ENCODE measurements around the gene ARRDC3.
"Not testable (repeated sequence)": the region's sequence is repeated elsewhere in the genome, so short reads cannot be mapped to it uniquely, and the experiment has no call there.

ARRDC3 gene

DNA sequence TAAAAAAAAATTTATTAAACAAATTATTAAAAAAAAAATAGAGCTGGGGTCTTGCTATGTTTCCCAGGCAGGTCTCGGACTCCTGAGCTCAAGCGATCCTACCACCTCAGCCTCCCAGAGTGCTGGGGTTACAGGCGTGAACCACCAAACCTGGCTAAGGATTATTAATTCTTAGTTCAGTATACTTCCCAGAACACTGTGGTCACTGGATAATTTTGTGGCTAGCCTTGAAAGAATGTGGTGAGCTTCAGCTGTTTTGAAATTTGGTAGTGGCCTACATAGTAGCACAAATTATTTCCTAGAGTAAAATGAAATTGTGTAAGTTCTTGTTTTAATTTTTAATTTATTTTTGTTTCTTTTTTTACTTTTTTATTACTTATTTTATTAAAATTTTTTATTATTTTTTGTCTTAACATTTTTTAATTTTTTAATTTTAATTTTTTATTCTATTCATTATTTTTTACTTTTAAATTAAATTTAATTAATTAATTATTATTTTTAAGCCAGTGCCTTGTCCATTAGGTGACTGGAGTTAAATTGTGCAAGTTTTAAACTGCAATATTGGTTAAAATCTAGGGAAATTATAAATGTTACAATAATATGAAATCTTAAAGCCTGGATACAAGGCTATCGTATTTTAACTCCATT, 23.0 kb downstream of the ARRDC3 start:
- DNase-seq (ENCODE audit: low spot score) = no peak

- DNase-seq (ENCODE audit: low spot score) = no peak
Measured at GRCh38 chr5:91357806-91358205, 25.3 kb downstream of the ARRDC3 start.

- DNase-seq (ENCODE audit: low spot score) = no peak
Measured at GRCh38 chr5:91357012-91357634, 26.0 kb downstream of the ARRDC3 start.

GRCh38 chr5:91354867-91355266, 28.2 kb downstream of the ARRDC3 start:
- peak; percentile 49 for DNase-seq (ENCODE audit: low spot score)

DNA sequence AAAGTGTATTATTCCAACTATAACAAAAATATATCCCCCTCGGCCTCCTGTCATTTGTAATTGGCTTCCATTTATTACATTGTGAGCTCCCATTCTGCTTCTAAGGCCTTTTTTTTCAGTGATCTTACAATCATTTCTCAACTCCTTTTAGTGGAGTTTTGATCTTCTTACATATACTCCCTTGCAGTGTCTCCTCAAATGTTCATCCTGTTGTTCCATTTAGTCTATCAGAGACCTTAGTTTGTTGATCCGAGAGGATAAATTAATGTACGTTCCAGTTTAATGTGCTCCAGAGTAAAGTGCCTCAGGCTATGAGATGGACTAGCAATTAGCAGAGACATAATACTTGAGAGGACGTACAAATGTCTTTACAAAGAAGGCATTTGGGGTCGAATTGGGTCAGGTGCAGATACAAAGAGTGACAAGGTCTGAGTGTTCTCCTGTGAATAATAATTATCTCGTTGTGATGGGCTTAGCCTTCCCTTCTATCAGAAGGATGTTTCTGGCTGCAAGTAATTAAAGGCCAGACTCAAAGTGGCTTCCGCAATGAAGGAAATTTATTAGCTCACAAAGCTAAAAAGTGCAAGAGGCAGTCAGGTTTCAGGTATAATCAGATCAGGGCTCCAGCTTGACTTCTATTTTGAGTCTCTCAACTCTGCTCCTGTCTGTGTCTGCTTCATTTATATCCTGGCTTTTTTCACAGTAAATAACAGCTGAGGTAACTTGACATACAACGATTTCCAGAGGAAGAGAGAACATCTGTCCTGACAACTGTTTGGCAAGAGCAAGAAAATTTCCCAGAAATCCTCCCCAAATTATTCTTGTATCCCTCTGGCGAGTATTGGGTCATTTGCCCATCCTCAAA, 30.1 kb downstream of the ARRDC3 start:
- no peak for DNase-seq (ENCODE audit: low spot score)

DNA sequence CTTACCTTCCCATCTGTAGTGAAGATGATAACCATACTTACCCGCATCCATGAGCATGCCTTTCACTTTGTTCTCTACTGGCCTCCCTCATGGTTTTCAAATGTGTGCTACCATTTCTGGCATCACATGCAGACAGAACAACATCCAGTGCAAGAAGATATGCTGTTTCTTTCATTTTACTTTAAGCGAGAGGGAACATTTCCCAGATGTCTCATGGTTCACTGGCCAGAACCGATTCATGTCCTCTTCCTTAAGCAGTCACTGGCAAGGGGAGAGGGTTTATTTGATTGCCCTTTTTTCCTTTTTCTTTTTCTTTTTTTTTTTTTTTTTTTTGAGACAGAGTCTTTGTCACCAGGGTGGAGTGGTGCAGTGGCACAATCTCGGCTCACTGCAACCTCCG, 37.7 kb downstream of the ARRDC3 start:
- DNase-seq (ENCODE audit: low spot score) = no peak

- not testable (repeated sequence) for DNase-seq (ENCODE audit: low spot score)
Measured at GRCh38 chr5:91344661-91345200, 38.4 kb downstream of the ARRDC3 start.

DNA sequence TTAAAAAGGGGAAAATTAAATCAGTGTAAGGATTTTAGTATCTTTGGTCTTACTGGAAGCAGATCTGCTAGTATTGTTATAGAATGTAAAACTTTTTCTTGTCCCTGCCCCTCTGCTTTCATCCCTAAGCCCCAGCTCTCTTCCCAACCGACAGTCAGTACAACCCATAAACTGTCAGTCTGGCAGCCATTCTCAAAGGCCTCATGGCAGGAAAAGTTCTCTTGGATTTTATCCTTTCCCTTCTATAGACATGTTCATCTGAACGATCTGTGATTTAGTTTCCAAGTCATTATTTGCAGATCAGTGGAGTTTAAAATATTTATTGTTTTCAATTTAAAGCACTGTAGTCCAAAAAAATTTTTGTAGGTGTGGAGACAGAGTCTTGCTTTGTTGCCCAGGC, 39.2 kb downstream of the ARRDC3 start:
- DNase-seq (ENCODE audit: low spot score) = no peak

GRCh38 chr5:91342931-91343330, 40.2 kb downstream of the ARRDC3 start:
- not testable (repeated sequence) for DNase-seq (ENCODE audit: low spot score)

- no peak for DNase-seq (ENCODE audit: low spot score)
Measured at GRCh38 chr5:91341154-91341553, 42.0 kb downstream of the ARRDC3 start.

DNA sequence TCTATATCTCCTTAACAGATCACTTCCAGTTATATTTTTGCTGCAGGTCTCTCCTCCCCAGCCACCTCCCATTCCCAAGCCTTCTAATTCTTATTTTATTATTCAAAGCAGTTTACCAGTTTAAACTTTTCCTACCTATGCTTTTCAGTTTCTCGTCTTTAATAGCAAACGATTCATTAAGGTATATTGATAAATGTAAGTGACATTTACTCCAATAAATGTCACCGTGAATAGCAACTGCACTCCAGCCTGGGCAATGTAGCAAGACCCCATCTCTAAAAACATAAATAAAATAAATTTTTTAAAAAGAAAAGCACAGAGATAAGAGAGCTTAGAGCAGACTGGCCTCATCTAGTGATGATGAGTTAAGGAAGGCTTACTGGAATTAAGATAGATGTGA, 42.6 kb downstream of the ARRDC3 start:
- DNase-seq (ENCODE audit: low spot score) = no peak

DNA sequence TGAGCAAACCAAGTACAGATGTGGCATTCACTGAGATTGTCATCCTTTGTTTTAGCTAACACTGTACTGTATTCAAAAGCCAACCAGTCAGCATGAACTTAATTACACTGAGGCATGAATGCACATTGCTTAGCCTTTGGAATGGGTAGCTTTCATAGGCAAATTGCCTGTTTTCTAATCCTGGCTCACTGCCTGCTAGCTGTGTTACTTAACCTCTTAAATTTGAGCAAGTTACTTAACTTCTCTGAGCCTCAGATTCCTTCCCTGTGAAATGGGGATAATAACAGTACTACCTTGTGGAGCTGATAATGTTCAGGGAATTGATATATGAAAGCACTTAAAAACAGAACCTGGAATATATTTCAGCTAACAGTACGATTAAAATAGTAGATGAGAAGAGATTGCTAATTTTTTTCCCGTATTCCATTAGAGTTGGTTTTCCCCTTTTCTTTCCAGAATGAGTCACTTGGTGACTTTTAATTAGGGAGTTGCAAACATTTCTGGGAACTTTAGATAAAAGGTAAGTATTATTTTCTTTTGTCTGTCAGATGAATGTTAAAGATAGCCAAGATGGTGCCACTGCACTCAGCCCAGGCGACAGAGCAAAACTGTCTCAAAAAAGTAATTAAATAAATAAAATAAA, 43.9 kb downstream of the ARRDC3 start:
- DNase-seq (ENCODE audit: low spot score) = no peak

GRCh38 chr5:91332267-91333045, 50.7 kb downstream of the ARRDC3 start:
- DNase-seq (ENCODE audit: low spot score) = no peak

- DNase-seq (ENCODE audit: low spot score) = no peak
Measured at GRCh38 chr5:91331705-91332104, 51.4 kb downstream of the ARRDC3 start.

- DNase-seq (ENCODE audit: low spot score) = no peak
Measured at GRCh38 chr5:91329283-91329682, 53.8 kb downstream of the ARRDC3 start.

DNA sequence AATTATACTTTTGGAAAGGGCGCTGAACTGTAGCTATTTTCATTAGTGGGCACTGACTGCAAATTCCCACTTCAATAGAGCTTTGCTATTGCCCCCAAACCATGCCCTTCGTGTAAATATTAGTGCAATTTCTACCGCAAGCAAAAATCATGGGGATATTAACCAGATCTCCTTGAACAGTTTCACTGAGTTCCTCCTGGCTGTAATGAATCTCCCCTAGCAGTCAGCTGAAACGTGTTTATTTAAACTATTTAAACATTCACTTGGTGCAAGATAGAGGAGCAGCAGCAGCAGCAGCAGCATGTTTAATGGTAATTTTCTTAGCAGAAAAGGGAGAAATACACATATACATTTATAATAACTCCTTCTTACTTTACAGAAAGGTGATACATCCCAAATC, 54.4 kb downstream of the ARRDC3 start:
- DNase-seq (ENCODE audit: low spot score) = no peak

DNA sequence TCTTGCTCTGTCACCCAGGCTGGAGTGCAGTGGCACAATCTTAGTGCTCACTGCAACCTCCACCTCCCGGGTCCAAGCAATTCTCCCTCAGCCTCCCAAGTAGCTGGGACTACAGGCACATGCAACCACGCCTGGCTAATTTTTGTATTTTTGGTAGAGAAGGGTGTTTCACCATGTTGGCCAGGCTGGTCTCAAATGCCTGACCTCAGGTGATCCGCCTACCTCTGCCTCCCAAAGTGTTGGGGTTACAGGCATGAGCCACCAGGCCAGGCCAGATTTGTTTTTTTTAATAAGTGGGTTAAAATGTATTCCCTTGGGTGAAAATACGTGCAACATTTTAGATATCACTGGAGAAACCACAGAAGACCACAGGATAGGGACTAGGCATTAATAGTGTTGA, 60.1 kb downstream of the ARRDC3 start:
- DNase-seq (ENCODE audit: low spot score) = not testable (repeated sequence)

DNA sequence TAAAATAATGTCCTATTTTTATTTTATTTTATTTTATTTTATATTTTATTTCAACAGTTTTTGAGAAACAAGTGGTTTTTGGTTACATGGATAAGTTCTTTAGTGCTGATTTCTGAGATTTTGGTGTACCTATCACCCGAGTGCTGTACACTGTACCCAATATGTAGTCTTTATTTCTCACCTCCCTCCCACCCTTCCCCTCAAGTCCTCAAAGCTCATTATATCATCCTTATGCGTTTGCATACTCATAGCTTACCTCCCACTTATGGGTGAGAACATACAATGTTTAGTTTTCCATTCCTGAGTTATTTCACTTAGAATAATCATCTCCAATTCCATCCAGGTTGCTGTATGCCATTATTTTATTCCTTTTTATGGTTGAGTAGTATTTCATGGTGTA, 63.5 kb downstream of the ARRDC3 start:
- DNase-seq (ENCODE audit: low spot score) = no peak

DNA sequence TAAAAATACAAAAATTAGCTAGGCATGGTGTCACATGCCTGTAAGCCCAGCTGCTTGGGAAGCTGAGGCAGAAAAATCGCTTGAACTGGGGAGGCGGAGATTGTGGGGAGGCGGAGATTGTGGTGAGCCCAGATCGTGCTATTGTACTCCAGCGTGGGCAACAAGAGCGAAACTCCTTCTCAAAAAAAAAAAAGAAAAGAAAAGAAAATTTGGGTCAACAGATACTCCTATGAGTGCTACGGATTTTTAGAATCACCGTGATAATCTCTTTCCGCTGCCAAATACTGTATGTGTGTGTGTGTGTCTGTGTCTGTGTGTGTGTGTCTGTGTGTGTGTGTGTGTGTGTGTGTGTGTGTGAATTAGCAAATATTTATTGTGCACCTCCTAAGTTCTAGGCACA, 64.4 kb downstream of the ARRDC3 start:
- DNase-seq (ENCODE audit: low spot score) = no peak
